HUES6 (cell line): ENCODE data around the gene HS6ST1.

Source experiments
- H3K27ac ChIP-seq: 2 replicates; pipeline ENCODE4 v1.7.0; 2013; ENCODE audit warnings: low read depth, mild to moderate bottlenecking, low read length, inconsistent platforms
- H3K27me3 ChIP-seq: 2 replicates; pipeline ENCODE4 v1.6.1; 2013; ENCODE audit warnings: low read length; ENCODE audit not compliant: control insufficient read depth, insufficient read depth
- H3K36me3 ChIP-seq: 2 replicates; pipeline ENCODE4 v1.6.1; 2013; ENCODE audit warnings: low read length; ENCODE audit not compliant: control insufficient read depth, insufficient read depth
- H3K4me1 ChIP-seq: 2 replicates; pipeline ENCODE4 v1.6.1; 2013; ENCODE audit warnings: low read length; ENCODE audit not compliant: control insufficient read depth, insufficient read depth
- H3K4me3 ChIP-seq: 2 replicates; pipeline ENCODE4 v1.5.1; 2013; ENCODE audit warnings: low read depth, low read length
- H3K9ac ChIP-seq: one replicate; pipeline ENCODE4 v1.6.1; 2013; ENCODE audit warnings: mild to moderate bottlenecking, low read length
- H3K9me3 ChIP-seq: 2 replicates; pipeline ENCODE4 v1.6.1; 2013; ENCODE audit warnings: low read depth, low read length; ENCODE audit not compliant: control insufficient read depth, insufficient read depth

HS6ST1 gene

DNA sequence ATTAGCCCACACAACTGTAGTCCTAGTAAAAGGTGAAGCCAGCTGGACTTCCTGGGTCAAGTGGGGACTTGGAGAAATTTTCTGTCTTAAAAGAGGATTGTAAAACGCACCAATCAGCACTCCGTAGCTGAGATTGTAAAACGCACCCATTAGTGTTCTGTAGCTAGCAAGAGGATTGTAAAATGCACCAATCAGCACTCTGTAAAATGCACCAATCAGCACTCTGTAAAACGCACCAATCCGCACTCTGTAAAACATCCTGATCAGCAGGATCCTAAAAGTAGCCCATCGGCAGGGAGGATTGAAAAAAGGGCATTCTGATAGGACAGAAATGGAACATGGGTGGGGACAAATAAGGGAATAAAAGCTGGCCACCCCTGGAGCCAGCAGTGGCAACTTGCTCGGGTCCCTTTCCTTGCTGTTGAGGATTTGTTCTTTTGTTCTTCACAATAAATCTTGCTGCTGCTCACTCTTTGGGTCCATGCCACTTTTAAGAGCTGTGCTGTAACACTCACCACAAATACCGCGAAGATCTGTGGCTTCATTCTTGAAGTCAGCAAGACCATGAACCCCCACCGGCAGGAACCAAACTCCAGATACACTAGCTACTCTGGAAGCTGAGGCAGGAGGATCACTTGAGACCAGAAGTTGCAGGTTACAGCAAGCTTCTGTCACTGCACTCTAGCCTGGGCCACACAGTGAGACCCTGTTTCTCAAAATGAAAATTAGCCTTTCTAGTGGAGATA, 102.6 kb downstream of the HS6ST1 start:
- Histone ChIP-seq H3K9me3 (peaks cover 5% of the 10 kb centered on the region; the same call in 1 of the 2 replicates), H3K27ac (no peak overlapping the region), H3K4me1 (peaks cover 6% of the 10 kb centered on the region; the same call in 1 of the 2 replicates), H3K4me3 (no peak overlapping the region), H3K36me3 (no peaks in the 10 kb centered on the region), H3K9ac (no peak overlapping the region), H3K27me3 (no peaks in the 10 kb centered on the region)
